GM10266 (cell line): ENCODE results near the gene SDR42E1.

Experiments
- DNase-seq: peaks from one replicate; pipeline ENCODE4 v3.0.0; 2012; ENCODE audit errors: extremely low spot score
- TF ChIP-seq, protein P1 (sequence below): IDR thresholded peaks from 2 replicates; pipeline ENCODE4 v1.5.1; 2012; ENCODE audit warnings: mild to moderate bottlenecking, low read depth; ENCODE audit not compliant: control insufficient read depth, insufficient read depth; ENCODE audit errors: missing control alignments

The SDR42E1 gene

GRCh38 chr16:81940781-81941560, 70.3 kb downstream of the SDR42E1 start:
- TF ChIP-seq, protein P1, sequence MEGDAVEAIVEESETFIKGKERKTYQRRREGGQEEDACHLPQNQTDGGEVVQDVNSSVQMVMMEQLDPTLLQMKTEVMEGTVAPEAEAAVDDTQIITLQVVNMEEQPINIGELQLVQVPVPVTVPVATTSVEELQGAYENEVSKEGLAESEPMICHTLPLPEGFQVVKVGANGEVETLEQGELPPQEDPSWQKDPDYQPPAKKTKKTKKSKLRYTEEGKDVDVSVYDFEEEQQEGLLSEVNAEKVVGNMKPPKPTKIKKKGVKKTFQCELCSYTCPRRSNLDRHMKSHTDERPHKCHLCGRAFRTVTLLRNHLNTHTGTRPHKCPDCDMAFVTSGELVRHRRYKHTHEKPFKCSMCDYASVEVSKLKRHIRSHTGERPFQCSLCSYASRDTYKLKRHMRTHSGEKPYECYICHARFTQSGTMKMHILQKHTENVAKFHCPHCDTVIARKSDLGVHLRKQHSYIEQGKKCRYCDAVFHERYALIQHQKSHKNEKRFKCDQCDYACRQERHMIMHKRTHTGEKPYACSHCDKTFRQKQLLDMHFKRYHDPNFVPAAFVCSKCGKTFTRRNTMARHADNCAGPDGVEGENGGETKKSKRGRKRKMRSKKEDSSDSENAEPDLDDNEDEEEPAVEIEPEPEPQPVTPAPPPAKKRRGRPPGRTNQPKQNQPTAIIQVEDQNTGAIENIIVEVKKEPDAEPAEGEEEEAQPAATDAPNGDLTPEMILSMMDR = no peak
- no peak for DNase-seq

DNA sequence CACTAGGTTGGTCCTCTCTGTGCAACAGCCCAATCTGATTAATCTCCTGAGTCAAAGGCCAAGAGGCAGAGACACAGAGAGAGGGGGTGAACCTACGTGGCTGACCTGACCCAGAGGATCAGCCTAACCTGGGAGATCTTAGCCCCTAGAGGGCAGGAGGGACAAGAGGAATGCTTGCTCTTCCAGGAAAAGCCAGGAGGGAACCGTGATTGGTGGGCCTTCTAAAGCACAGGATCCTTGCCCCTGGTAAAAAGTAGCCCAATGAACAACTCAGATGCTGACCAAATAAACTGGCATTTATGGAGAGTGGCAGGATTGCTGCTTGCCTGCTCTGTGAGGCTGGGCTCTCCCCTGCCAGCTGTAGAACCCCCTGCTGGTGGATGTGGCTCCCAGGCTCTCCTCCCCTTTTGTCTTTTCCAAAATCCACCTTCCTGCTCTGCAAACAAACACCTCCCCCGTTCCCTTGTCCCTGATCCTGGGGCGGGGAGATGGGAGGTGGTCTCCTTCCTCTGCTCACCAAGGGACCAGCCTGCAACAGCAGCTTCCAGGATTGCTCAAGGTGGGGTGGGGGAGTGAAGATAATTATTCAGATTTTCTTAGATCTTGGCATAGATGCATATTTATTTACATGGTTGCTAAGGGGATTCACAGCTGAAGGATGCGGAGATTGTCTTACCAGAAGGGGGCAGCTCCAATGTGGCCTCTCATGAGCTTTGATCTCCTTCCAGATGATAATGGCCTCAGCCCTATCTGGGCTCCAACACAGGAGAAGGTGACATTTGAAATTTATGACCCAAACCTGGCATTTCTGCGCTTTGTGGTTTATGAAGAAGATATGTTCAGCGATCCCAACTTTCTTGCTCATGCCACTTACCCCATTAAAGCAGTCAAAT, 71.9 kb downstream of the SDR42E1 start:
- TF ChIP-seq, protein P1 = no peak
- no peak for DNase-seq
